GM19467 (cell line): ENCODE data around the gene ARF3.

Experiments
- ATAC-seq: cut with Tn5 transposase; IDR thresholded peaks from one replicate; pipeline ENCODE4 v1.9.1; 2021; ENCODE audit warnings: mild to moderate bottlenecking, moderate library complexity; ENCODE audit not compliant: unreplicated experiment

ARF3 gene

GRCh38 chr12:48982397-48983080 lies 25.3 kb upstream of the ARF3 start:
- no peak for ATAC-seq

GRCh38 chr12:48981757-48982157 lies 24.5 kb upstream of the ARF3 start:
- no peak for ATAC-seq

- ATAC-seq, result no peak
Measured at GRCh38 chr12:48980953-48981756, 23.9 kb upstream of the ARF3 start.

GRCh38 chr12:48980389-48980952 lies 23.2 kb upstream of the ARF3 start:
- no peak for ATAC-seq

- no peak for ATAC-seq
Measured at GRCh38 chr12:48979602-48980388, 22.5 kb upstream of the ARF3 start.

- ATAC-seq, result no peak
Measured at GRCh38 chr12:48978741-48979601, 21.7 kb upstream of the ARF3 start.

GRCh38 chr12:48978291-48978740 lies 21.0 kb upstream of the ARF3 start, which contains the start of gene WNT1:
WNT1 (plus strand) TSS chr12:48978322; CDS start chr12:48978651, 329 bp downstream.
- ATAC-seq, result no peak

- ATAC-seq, result no peak
Measured at GRCh38 chr12:48977290-48978281, 20.3 kb upstream of the ARF3 start.

GRCh38 chr12:48973941-48974673 lies 16.8 kb upstream of the ARF3 start:
- no peak for ATAC-seq

GRCh38 chr12:48973531-48973930 lies 16.2 kb upstream of the ARF3 start:
- no peak for ATAC-seq

GRCh38 chr12:48972952-48973483 lies 15.7 kb upstream of the ARF3 start:
- no peak for ATAC-seq

- no peak for ATAC-seq
Measured at GRCh38 chr12:48972213-48972951, 15.1 kb upstream of the ARF3 start.

- ATAC-seq, result no peak
Measured at GRCh38 chr12:48970702-48971334, 13.5 kb upstream of the ARF3 start.

- no peak for ATAC-seq
Measured at GRCh38 chr12:48969833-48970701, 12.8 kb upstream of the ARF3 start.

- no peak for ATAC-seq
Measured at GRCh38 chr12:48969160-48969771, 12.0 kb upstream of the ARF3 start.
